H1 (cell line): ENCODE data around the gene RIN3. TPM values are rescaled to one million over a fixed set of nuclear protein-coding genes. Genes with fewer than 3 reads are reported as not detected.

ENCODE experiments used
- CTCF ChIA-PET: fragments of 300-600 bp; sonication (Branson Sonifier 250); formaldehyde crosslinking; loops from one replicate; lab custom pipeline; 2021; ENCODE audit not compliant: partially characterized antibody; lab: Charles Lee
- POLR2A ChIA-PET: fragments of 300-600 bp; sonication (Branson Sonifier 250); formaldehyde crosslinking; loops from one replicate; lab custom pipeline; 2021; ENCODE audit warnings: inconsistent platforms; ENCODE audit not compliant: partially characterized antibody; lab: Charles Lee
- DNase-seq, 2 experiments: peaks; one replicate each; pipeline versions ENCODE4 v3.0.0 to v3.0.0-alpha.2; 2010 to 2022; ENCODE audit warnings: low spot score in 2 of 2, low read depth in 1 of 2, mixed read lengths in 1 of 2
- FAIRE-seq: peaks from 2 replicates; lab custom pipeline; 2011; peaks lifted over from hg19 to GRCh38; lab: Jason Lieb, UNC
- H2AFZ ChIP-seq: 2 replicates; pipeline ENCODE4 v1.8.1; 2012; ENCODE audit warnings: low read length, inconsistent platforms
- H2AK5ac ChIP-seq: 2 replicates; pipeline ENCODE4 v1.6.1; 2013; ENCODE audit warnings: low read depth, low read length
- H2BK120ac ChIP-seq: replicated peaks from 2 replicates; pipeline ENCODE3; 2013; ENCODE audit warnings: low read depth, low read length, inconsistent platforms
- H2BK12ac ChIP-seq: 2 replicates; pipeline ENCODE4 v1.6.1; 2013; ENCODE audit warnings: low read depth, low read length
- H2BK15ac ChIP-seq: 2 replicates; pipeline ENCODE4 v1.6.1; 2013; ENCODE audit warnings: low read length
- H2BK20ac ChIP-seq: 2 replicates; pipeline ENCODE4 v1.6.1; 2013; ENCODE audit warnings: low read length
- H2BK5ac ChIP-seq: 2 replicates; pipeline ENCODE4 v1.6.1; 2013; ENCODE audit warnings: low read depth, low read length
- H3K14ac ChIP-seq: 2 replicates; pipeline ENCODE4 v1.6.1; 2013; ENCODE audit warnings: inconsistent platforms; ENCODE audit not compliant: insufficient read length
- H3K18ac ChIP-seq: 2 replicates; pipeline ENCODE4 v1.6.1; 2013; ENCODE audit warnings: low read length; ENCODE audit errors: extremely low read depth
- H3K23ac ChIP-seq: 2 replicates; pipeline ENCODE4 v1.6.1; 2013; ENCODE audit warnings: inconsistent platforms; ENCODE audit not compliant: insufficient read length
- H3K23me2 ChIP-seq: 2 replicates; pipeline ENCODE4 v1.6.1; 2013; ENCODE audit warnings: low read depth, low read length
- H3K27ac ChIP-seq: 2 replicates; pipeline ENCODE4 v1.6.1; 2011; ENCODE audit warnings: low read depth, low read length, inconsistent platforms
- H3K27me3 ChIP-seq, 4 experiments: replicated peaks in 1 of 4; 1 replicate in 1 of 4; 2 replicates in 3 of 4; pipeline versions ENCODE4 v1.6.1 to v1.8.1; 2011 to 2013; ENCODE audit warnings: low read length in 3 of 4, mild to moderate bottlenecking in 3 of 4, inconsistent platforms in 2 of 4, mixed read lengths in 2 of 4, moderate library complexity in 1 of 4; ENCODE audit not compliant: control insufficient read depth in 3 of 4, insufficient read depth in 3 of 4; ENCODE audit errors: extremely low read depth in 1 of 4
- H3K36me3 ChIP-seq, 4 experiments: 2 replicates each; pipeline versions ENCODE4 v1.6.1 to v1.8.1; 2011 to 2013; ENCODE audit warnings: mild to moderate bottlenecking in 4 of 4, low read length in 3 of 4, moderate library complexity in 2 of 4, control low read depth in 1 of 4, inconsistent platforms in 1 of 4; ENCODE audit not compliant: insufficient read depth in 4 of 4, control insufficient read depth in 2 of 4
- H3K4ac ChIP-seq: replicated peaks from 2 replicates; pipeline ENCODE3; 2013; ENCODE audit warnings: low read length, low read depth, mixed read lengths, inconsistent platforms; ENCODE audit not compliant: insufficient read length
- H3K4me1 ChIP-seq, 4 experiments: replicated peaks in 1 of 4; 1 replicate in 1 of 4; 2 replicates in 3 of 4; pipeline versions ENCODE4 v1.6.1 to v1.8.1; 2011 to 2013; ENCODE audit warnings: low read length in 3 of 4, inconsistent platforms in 2 of 4, mixed read lengths in 1 of 4; ENCODE audit not compliant: insufficient read depth in 4 of 4, control insufficient read depth in 3 of 4
- H3K4me2 ChIP-seq, 2 experiments: 2 replicates each; pipeline versions ENCODE4 v1.6.1 to v1.8.1; 2011 to 2013; ENCODE audit warnings: low read depth in 2 of 2, low read length in 2 of 2, control low read depth in 1 of 2, inconsistent platforms in 1 of 2, mild to moderate bottlenecking in 1 of 2; ENCODE audit not compliant: insufficient read depth in 1 of 2
- H3K4me3 ChIP-seq, 4 experiments: fragments of 200-600, 300-600 bp in 1 of 4; sonication (generic), shearing (Covaris generic), sonication (Bioruptor Twin) in 1 of 4; 2 replicates each; pipeline versions ENCODE4 v1.5.1 to v1.8.1; 2011 to 2016; ENCODE audit warnings: low read length in 4 of 4, low read depth in 3 of 4, control low read depth in 2 of 4, inconsistent platforms in 2 of 4, mild to moderate bottlenecking in 2 of 4, mixed read lengths in 1 of 4, moderate library complexity in 1 of 4; ENCODE audit not compliant: insufficient read depth in 2 of 4; ENCODE audit errors: extremely low read depth in 1 of 4
- H3K56ac ChIP-seq: replicated peaks from 2 replicates; pipeline ENCODE3; 2013; ENCODE audit warnings: low read depth, mild to moderate bottlenecking, mixed read lengths, low read length, inconsistent platforms; ENCODE audit not compliant: insufficient read length
- H3K79me1 ChIP-seq: 2 replicates; pipeline ENCODE4 v1.6.1; 2013; ENCODE audit warnings: low read depth, low read length, control low read depth
- H3K79me2 ChIP-seq, 2 experiments: 2 replicates each; pipeline versions ENCODE4 v1.6.1 to v1.8.1; 2012 to 2013; ENCODE audit warnings: low read length in 2 of 2, mild to moderate bottlenecking in 2 of 2, inconsistent platforms in 1 of 2; ENCODE audit not compliant: insufficient read depth in 2 of 2, control insufficient read depth in 1 of 2
- H3K9ac ChIP-seq, 4 experiments: replicated peaks in 1 of 4; 1 replicate in 1 of 4; 2 replicates in 3 of 4; pipeline versions ENCODE4 v1.6.1 to v1.8.1; 2011 to 2013; ENCODE audit warnings: low read depth in 3 of 4, low read length in 3 of 4, control low read depth in 2 of 4, mild to moderate bottlenecking in 2 of 4, moderate library complexity in 2 of 4, inconsistent platforms in 1 of 4; ENCODE audit errors: extremely low read depth in 1 of 4
- H3K9me3 ChIP-seq, 2 experiments: 2 replicates each; pipeline versions ENCODE4 v1.6.1 to v1.8.1; 2012 to 2013; ENCODE audit warnings: mild to moderate bottlenecking in 2 of 2, moderate library complexity in 2 of 2, control low read depth in 1 of 2, inconsistent platforms in 1 of 2, low read depth in 1 of 2, low read length in 1 of 2, mixed read lengths in 1 of 2; ENCODE audit not compliant: insufficient read depth in 2 of 2
- H4K20me1 ChIP-seq, 2 experiments: replicated peaks in 1 of 2; 2 replicates each; pipeline versions ENCODE3 to v1.8.1; 2011 to 2013; ENCODE audit warnings: inconsistent platforms in 2 of 2, low read length in 2 of 2, mild to moderate bottlenecking in 1 of 2; ENCODE audit not compliant: insufficient read depth in 2 of 2, control insufficient read depth in 1 of 2
- H4K5ac ChIP-seq: 2 replicates; pipeline ENCODE4 v1.6.1; 2013; ENCODE audit warnings: low read length, low read depth, mixed read lengths, inconsistent platforms; ENCODE audit not compliant: insufficient read length
- H4K8ac ChIP-seq: 2 replicates; pipeline ENCODE4 v1.8.0; 2013; ENCODE audit warnings: mild to moderate bottlenecking, moderate library complexity, low read length, inconsistent platforms; ENCODE audit not compliant: insufficient read depth; ENCODE audit errors: extremely low read depth
- H4K91ac ChIP-seq: replicated peaks from 2 replicates; pipeline ENCODE3; 2013; ENCODE audit warnings: low read length, mixed read lengths, inconsistent platforms; ENCODE audit not compliant: insufficient read length
- ASH2L ChIP-seq: fragments of 200-600, 300-600 bp; sonication (generic); IDR thresholded peaks from one replicate; pipeline ENCODE4 v1.7.1; 2017; ENCODE audit warnings: low read length
- BRCA1 ChIP-seq: IDR thresholded peaks from 2 replicates; pipeline ENCODE4 v1.6.1; 2012; ENCODE audit warnings: low read depth, low read length, improper control_type of control experiment
- GABPA ChIP-seq: IDR thresholded peaks from 2 replicates; pipeline ENCODE4 v1.6.1; 2011; ENCODE audit warnings: mild to moderate bottlenecking, low read length, moderate library complexity, borderline replicate concordance; ENCODE audit not compliant: insufficient read depth
- GTF2F1 ChIP-seq: IDR thresholded peaks from 2 replicates; pipeline ENCODE4 v1.6.1; 2012; ENCODE audit warnings: low read depth, low read length, improper control_type of control experiment, borderline replicate concordance
- JUND ChIP-seq: IDR thresholded peaks from 2 replicates; pipeline ENCODE4 v1.6.1; 2011; ENCODE audit warnings: mild to moderate bottlenecking, improper control_type of control experiment, low read length
- MAFK ChIP-seq: IDR thresholded peaks from 2 replicates; pipeline ENCODE4 v1.6.1; 2012; ENCODE audit warnings: low read depth, mild to moderate bottlenecking, improper control_type of control experiment, low read length
- NRF1 ChIP-seq: IDR thresholded peaks from 2 replicates; pipeline ENCODE4 v1.6.1; 2011; ENCODE audit warnings: mild to moderate bottlenecking, low read depth, low read length, improper control_type of control experiment
- PHF8 ChIP-seq: fragments of 200-600 bp; sonication (generic); conservative IDR thresholded peaks from 2 replicates; pipeline ENCODE4 v1.7.1; 2012; ENCODE audit warnings: low read depth, mild to moderate bottlenecking, inconsistent platforms, low read length, moderate library complexity
- SIRT6 ChIP-seq: IDR thresholded peaks from one replicate; pipeline ENCODE4 v1.7.1; 2012; ENCODE audit warnings: low read length, inconsistent platforms
- TAF7 ChIP-seq: optimal IDR thresholded peaks from 2 replicates; pipeline ENCODE3; 2011; ENCODE audit warnings: low read depth, mild to moderate bottlenecking, inconsistent platforms, low read length, moderate library complexity, borderline replicate concordance
- TEAD4 ChIP-seq: IDR thresholded peaks from 2 replicates; pipeline ENCODE4 v1.6.1; 2012; ENCODE audit warnings: low read depth, low read length, inconsistent platforms, mixed read lengths
- YY1 ChIP-seq: IDR thresholded peaks from 2 replicates; pipeline ENCODE4 v1.6.1; 2011; ENCODE audit warnings: low read depth, mild to moderate bottlenecking, low read length
- WGBS, 2 experiments: shearing (Covaris generic) in 1 of 2; methylation state at CpG; one replicate each; pipeline versions ENCODE4 v1.1.6 to v1.1.7; 2013 to 2015; ENCODE audit warnings: low lambda C conversion rate in 2 of 2, mixed read lengths in 2 of 2, inconsistent platforms in 1 of 2, low coverage in 1 of 2, missing lambda C conversion rate in 1 of 2; ENCODE audit not compliant: insufficient replicate concordance in 2 of 2, insufficient coverage in 1 of 2, insufficient read length in 1 of 2; ENCODE audit errors: extremely low coverage in 1 of 2, missing lambda C conversion rate in 1 of 2; 5-methylcytosine and 5-hydroxymethylcytosine counted together
- polyA plus RNA-seq, 7 experiments: library from polyadenylated mRNA; depleted of rRNA in 3 of 7; stranded (reverse) in 5 of 7; unstranded in 2 of 7; fragments of >200 nt in 5 of 7; fragments of 200-250 nt in 2 of 7; gene quantifications; 1 replicate in 5 of 7; 2 replicates in 1 of 7; 4 replicates in 1 of 7; pipeline versions ENCODE4 v1.2.1 to v1.2.3, GENCODE V29; 2011 to 2013; ENCODE audit warnings: missing spikeins in 2 of 7, mixed read lengths in 2 of 7
- total RNA-seq: library from RNA; stranded (reverse); fragmentation: NEBNext Ultra II Directional; extraction: Animal tissue kit (Norgen Biotek cat#: 25700); gene quantifications from 2 replicates; pipeline ENCODE4 v1.2.1, GENCODE V29; 2021

RIN3 gene
- total and polyA plus RNA-seq, 2 of the 8 experiments (the other 6 are each of a cell fraction or from before 2014, with no cell fraction given): 0.59 to 1.5 TPM

DNA sequence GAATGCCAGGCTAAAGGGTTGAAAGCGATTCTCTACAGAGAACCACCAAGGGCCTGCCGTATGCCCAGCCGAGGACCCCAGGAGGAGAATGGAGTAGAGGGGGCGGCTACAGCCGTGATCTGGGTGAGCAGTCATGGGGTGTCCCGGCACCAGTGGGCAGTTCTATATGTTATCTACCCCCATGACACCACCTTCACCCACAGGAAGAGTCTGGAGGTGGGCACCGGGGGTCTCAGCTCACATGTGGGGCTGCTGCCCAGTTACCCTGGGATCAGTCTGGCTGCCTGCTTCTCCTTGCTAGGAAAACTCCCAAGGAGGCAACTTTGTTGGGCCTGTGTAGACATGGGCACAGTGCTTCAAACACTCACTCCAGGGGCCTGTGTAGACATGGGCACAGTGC is 135.5 kb downstream of the RIN3 start:
- H3K4me3 ChIP-seq: no peak overlapping the region
- no peaks in the 10 kb centered on the region for H3K79me1 ChIP-seq
- no peak overlapping the region for H4K91ac ChIP-seq
- no peak overlapping the region for H2BK5ac ChIP-seq
- no peaks in the 10 kb centered on the region for H3K27me3 ChIP-seq
- H4K20me1 ChIP-seq: no peaks in the 10 kb centered on the region
- H3K23ac ChIP-seq: no peak overlapping the region
- POLR2A ChIA-PET: no interaction called here
- no peak overlapping the region for H2BK15ac ChIP-seq
- H3K4ac ChIP-seq: no peak overlapping the region
- no peak overlapping the region for H3K18ac ChIP-seq
- H2AK5ac ChIP-seq: no peak overlapping the region
- H2BK120ac ChIP-seq: no peak overlapping the region
- no peak overlapping the region for H3K27ac ChIP-seq
- CTCF ChIA-PET: interaction anchor here (0.9 to 1.2 kb wide), 3 partner anchors 8 to 31 kb away, joined by 3 to 4 read pairs (median 4); no protein-coding TSS in a partner anchor
- H3K79me2 ChIP-seq: no peaks in the 10 kb centered on the region
- H3K23me2 ChIP-seq: no peaks in the 10 kb centered on the region
- H2BK12ac ChIP-seq: 0 out of 2 replicates have a peak overlapping the region, but pooled peaks have one; percentile 50
- H3K9me3 ChIP-seq: peaks cover 0 to 5% of the 10 kb centered on the region in 2 experiments; a peak in 1 of 4 replicates
- no peaks in the 10 kb centered on the region for H3K36me3 ChIP-seq
- H2AFZ ChIP-seq: no peak overlapping the region
- no peak overlapping the region for H3K56ac ChIP-seq
- WGBS, 2 experiments: 88% methylated on average over 7 of the region's 7 CpGs; no CpG with 5 or more reads in 1 of the 2 experiments
- H3K4me2 ChIP-seq: no peak overlapping the region
- no peak overlapping the region for H2BK20ac ChIP-seq
- H3K14ac ChIP-seq: no peak overlapping the region
- no peak overlapping the region for H4K5ac ChIP-seq
- no peak for TF ChIP-seq BRCA1
- no peak for TF ChIP-seq NRF1
- TF ChIP-seq SIRT6: no peak
- TF ChIP-seq JUND: no peak
- TF ChIP-seq YY1: no peak
- TF ChIP-seq MAFK: no peak
- no peak for TF ChIP-seq TEAD4
- TF ChIP-seq GTF2F1: no peak
- TF ChIP-seq PHF8: no peak
- no peak for TF ChIP-seq TAF7
- TF ChIP-seq GABPA: no peak
- TF ChIP-seq ASH2L: no peak
- TF ChIP-seq, all 59 proteins: peak for 0
- no peaks in the 10 kb centered on the region for H3K4me1 ChIP-seq
- H3K9ac ChIP-seq: no peak overlapping the region
- DNase-seq (no peak), FAIRE-seq (no peak)
- no peak overlapping the region; the same call in 1 of the 2 replicates for H4K8ac ChIP-seq
